Limb (tissue), 2 donors: Measurements from ENCODE around the gene FNIP2.
"Not testable (repeated sequence)": the region's sequence is repeated elsewhere in the genome, so short reads cannot be mapped to it uniquely, and the experiment has no call there.

Experiments
- DNase-seq, 2 donors: peaks; one replicate each; pipeline ENCODE4 v3.0.0-alpha.2; 2016; ENCODE audit errors: extremely low spot score in 2 of 2

Gene FNIP2

DNA sequence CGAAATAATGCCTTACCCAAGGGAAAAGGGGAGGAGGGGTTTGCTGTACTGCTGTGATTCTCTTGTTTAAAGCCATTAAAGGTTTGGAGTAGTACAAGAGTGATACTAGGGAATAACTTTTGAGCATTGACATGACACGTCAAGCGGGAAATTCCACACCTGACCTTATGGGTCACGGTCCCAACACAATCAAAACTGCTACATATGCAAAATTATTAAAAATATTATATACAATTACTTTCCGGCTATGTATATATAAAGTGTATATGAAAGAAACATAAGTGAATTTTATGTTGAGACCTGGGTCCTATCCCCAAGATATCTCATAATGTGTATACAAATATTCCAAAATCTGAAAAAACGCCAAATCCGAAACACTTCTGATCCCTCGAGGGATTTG is 21.0 kb downstream of the FNIP2 start:
- no peak for DNase-seq

- no peak for DNase-seq
These were observed 24.2 kb downstream of the FNIP2 start for GRCh38 chr4:158793021-158793420.

DNA sequence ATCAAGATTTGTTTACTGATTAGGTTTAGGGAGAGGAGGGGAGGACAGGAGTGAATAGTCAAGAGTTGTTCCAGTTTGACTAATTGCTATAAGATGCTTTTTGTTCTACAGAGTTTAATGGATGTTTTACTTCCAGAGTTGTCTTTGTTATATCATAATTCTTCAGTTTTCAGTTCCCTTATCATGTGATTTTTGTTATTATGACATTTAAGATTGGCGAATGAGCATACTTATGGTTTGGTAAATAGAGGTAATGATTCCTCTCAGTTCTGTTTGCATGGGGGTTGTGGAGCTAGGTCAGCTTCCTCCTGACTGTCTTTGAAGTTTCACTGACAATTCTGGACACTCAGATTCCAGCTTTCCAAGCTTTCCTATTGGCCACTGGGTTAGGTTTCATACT is 24.6 kb downstream of the FNIP2 start:
- not testable (repeated sequence) for DNase-seq

- no peak for DNase-seq
These were observed 27.7 kb downstream of the FNIP2 start for GRCh38 chr4:158796370-158797140.

- DNase-seq, result no peak
These were observed 29.2 kb downstream of the FNIP2 start for GRCh38 chr4:158798062-158798461.

GRCh38 chr4:158799013-158799770 is 30.4 kb downstream of the FNIP2 start:
- DNase-seq, result no peak

DNA sequence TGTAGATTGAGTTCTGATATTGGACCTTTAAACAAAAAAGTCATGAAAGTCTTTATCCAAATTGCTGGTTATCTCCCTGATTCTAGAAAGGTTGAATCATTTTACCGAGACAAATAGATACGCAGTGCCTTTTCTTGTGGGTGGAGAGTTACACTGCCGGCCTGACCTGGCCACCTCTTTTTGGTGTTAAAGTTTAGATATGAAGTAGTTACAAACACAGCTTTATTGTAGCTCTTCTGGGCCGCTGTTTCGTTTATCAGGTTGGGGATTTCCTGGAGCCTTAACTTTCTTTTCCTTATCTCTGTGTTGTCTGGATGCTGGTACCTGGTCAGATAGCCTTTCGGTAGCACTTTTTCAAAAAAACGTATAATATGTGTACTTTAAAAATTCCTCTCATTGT is 31.0 kb downstream of the FNIP2 start:
- DNase-seq, result no peak

DNA sequence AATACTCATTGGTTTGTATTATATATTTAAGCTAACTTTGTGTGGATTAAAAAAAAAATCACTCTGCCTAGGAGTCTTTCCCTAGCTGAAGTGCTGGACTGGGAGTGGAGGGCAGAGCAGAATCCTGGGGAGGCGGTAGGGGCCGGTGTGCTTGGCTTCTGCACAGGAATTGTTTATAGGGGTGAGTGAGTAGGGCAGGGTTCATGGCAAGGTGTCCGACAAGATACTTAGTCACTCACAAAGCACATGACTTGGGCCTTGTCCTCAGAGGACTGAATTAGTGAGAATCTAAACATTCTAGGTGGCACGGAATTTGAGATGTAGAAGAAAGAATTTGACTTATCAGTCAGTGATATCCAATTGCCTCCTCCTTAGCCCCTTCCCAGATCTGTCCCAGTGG is 32.2 kb downstream of the FNIP2 start:
- DNase-seq, result no peak

GRCh38 chr4:158801677-158802076 is 32.9 kb downstream of the FNIP2 start:
- no peak for DNase-seq

- no peak for DNase-seq
These were observed 34.1 kb downstream of the FNIP2 start for GRCh38 chr4:158802914-158803313.

DNA sequence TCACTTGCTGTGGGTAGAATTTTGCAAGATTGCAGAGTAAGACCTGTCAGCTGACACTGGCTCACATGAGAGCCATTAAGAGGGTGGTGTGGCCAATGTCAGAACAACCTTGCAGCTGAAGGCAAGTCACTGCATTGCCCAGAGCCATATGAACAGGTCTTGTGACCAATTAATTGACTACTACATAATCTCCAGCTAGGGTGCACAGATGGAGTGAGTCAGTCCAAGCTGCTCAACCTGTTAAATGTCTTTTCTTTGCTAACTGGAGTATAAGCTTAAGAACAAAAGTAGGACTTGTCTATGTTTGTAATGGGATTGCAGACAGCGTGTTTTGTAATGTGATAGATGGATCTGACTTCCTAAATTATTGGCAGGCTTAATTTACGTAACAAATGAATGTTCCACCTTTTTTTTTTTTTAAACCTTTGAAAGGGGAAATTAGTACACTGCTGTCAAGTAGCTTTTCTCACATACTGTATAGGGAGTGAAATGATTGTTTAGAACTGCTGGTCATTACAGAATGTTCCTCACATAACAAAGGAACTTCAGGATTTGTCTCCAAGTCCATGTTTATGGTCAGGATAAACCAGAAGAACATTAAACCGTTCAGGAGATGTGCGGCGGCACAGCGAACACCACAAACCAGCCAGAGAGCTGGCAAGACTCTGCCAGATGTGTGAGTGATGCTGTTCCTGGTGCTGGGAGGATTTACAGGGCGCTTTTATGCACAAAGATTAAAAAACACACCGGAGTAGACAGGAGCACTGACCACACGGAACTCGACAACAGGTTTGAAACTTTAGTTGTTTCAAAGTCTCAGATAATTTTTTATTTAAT is 37.0 kb downstream of the FNIP2 start:
- DNase-seq, result no peak

DNA sequence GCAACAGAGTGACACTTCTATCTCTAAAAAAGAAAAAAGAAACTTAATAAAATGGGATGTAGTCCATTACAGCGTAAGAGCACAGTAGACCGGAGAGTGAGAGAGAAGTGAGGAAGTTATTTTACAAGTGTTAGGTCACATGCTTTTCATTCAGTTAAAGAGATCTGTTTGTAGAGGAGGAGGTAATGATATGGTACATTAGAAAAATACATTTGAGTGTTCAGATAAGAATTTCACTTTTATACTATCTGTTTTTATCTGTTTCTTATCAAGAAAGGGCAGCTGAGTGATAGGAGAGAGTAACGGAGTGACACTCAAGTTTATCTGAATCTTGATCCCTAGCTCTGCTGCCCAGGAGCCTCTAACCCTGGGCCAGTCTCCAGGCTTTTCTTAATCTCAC is 38.9 kb downstream of the FNIP2 start:
- no peak for DNase-seq

DNA sequence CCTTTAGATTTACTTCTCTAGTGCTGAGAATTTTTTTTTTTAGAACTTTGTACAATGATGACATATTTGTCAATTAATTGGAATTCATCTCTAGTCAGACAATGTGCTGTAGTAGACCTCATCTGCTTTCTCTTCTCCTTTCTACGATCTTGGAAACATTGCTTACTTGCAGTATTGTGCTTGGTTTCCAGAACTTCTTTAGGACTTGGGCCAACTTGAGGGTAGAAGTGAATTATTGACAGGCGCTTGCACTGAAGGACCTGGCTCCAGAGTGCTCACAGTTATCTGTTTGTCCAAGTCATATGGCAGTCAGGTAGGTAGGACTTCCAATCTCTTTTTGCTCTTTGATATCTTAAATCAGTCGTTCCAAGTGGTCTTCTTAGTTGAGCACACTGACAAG is 39.6 kb downstream of the FNIP2 start:
- no peak for DNase-seq

DNA sequence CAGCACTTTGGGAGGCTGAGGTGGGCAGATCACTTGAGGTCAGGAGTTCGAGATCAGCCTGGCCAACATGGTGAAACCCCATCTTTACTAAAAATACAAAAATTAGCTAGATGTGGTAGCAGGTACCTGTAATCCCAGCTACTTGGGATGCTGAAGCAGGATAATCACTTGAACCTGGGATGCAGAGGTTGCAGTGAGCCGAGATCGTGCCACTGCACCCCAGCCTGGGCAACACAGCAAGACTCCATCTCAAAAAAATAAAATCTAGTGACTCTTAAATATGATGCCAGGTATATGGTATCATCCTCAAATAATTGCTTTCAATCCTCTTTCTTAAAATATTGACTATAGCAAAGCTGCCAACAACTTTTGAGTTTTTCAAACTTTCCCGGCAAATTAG is 40.4 kb downstream of the FNIP2 start:
- not testable (repeated sequence) for DNase-seq

- peak in 1 of 2 donors; percentile 37 for DNase-seq
These were observed 41.0 kb downstream of the FNIP2 start for GRCh38 chr4:158809611-158810486.

DNA sequence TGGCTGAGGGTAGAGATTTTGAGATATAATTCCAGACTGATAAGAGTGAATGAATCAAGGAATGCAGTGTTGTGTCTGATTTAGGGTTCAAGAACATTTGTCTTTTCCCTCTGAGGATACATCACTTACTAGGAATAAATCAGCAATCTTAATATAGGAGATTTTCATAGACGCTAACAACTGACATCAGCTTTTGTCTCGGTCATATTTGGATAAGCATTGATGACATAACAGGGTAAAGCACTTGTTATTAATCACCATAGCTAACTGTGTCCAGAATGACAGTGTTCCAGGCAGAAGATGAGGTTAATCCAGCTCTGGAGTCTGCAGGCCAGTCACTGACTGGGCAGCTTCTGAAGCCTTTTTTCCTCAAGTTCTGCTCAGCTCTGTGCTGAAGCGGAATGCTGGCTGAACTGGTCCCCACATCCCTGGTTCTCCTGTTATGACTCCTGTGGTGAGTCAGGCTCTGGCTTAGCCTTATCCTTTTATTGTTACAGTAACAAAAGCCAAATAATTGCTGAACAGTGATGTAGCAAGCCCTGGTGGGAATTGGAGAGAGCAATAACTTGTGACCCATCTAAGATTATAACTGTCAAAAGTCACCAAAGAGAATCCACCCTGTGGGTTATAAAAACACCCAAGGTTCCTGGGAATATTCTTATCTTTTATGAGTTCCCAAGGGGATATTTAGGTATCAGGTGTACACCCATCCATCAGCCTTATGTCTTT is 41.8 kb downstream of the FNIP2 start:
- DNase-seq, result no peak

DNA sequence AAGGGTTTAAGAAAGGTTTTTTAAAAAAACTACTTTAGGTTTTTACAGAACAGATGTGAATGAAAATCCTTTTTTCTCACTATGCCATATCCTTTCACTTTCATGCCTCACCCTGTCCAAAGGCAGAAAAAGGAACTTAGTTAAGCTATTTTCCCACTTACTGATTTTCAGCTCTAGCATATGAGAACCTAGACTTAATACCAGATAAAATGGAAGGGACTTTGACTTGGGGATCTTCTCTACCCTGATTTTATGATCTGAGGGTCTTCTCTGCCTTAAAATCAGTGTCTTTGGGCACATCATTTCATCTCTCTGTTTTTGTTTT is 42.4 kb downstream of the FNIP2 start:
- no peak for DNase-seq

GRCh38 chr4:158811704-158812103 is 42.9 kb downstream of the FNIP2 start:
- DNase-seq, result no peak

DNA sequence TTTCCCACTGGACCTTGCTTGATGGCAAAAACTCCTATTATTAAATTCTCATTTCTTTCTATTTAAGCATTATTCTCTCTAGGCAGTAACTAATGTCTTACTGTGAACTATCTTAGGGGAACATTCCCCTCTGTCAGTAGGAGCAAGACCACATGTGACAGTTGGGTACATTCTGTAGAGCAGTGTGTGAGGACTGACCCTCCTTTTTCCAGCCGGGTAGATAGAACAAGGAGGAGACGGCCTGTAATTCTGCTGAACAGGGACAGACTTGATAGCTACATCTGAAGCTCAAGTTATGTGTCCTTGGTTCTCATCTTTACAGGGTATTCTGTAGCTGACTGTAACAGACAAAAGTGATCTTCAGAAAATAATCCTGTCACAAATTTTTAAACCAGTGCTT is 43.3 kb downstream of the FNIP2 start:
- DNase-seq, result no peak

GRCh38 chr4:158812543-158812942 is 43.7 kb downstream of the FNIP2 start:
- DNase-seq, result no peak

- DNase-seq, result no peak
These were observed 44.3 kb downstream of the FNIP2 start for GRCh38 chr4:158813113-158813512.
